Measurements from ENCODE around the gene UROC1.

DNA sequence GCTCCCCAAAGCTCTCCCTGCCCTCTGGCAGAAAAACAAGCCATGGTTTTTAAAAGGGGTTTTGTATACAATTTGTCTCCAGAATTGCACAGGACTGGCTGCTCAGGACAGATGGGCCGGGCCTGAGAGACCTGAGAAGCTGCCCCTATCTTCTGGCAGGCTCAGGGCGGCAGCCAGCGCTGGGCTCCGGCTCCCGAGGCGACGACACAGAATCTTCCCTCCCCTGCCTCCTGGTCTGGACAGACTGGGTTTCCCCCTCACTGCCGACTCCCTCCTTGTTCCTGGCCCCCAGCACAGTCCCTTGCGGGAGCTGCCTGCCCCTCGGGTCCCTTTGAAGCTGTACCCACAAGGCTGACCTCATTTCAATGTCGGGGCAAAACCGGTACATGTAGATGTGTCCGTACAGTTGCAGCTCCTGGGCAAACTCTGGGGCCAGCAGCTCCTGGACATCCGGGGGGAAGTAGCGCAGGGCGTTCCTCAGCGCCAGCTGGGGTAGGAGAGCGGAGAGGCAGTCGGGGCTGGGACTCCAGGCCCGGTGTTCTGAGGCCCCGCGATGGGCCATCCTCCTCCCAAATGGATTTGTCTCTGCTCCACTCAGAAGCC, 7.2 kb downstream of the UROC1 start:
- TF ChIP-seq EGR1 (IDR thresholded peaks at IDR 0.05) (no peak), NFIC (IDR thresholded peaks at IDR 0.05) (no peak), TCF12 (IDR thresholded peaks at IDR 0.05; ENCODE audit: low read depth) (no peak), TEAD4 (IDR thresholded peaks at IDR 0.05) (no peak), CREB1 (IDR thresholded peaks at IDR 0.05; ENCODE audit: low read depth) (no peak), CEBPB (IDR thresholded peaks at IDR 0.05) (no peak), TAF1 (IDR thresholded peaks at IDR 0.05; ENCODE audit: low read depth) (no peak), ZBTB7A (IDR thresholded peaks at IDR 0.05; ENCODE audit: low read depth) (no peak)
- TF ChIP-seq, protein P1, sequence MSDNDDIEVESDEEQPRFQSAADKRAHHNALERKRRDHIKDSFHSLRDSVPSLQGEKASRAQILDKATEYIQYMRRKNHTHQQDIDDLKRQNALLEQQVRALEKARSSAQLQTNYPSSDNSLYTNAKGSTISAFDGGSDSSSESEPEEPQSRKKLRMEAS (IDR thresholded peaks at IDR 0.05): no peak

Data from Ishikawa (cell line).